Peyer's patch (tissue), 4 donors: ENCODE data around the gene PPP5C.

ENCODE experiments used
- CTCF ChIP-seq, 6 experiments: fragments of 450-650 bp in 4 of 6; fragments of 200-600 bp in 2 of 6; sonication (generic) in 1 of 6; IDR thresholded peaks; one replicate each; pipeline ENCODE4 v1.5.1; 2017 to 2019; ENCODE audit warnings: antibody characterized with exemption in 6 of 6, mild to moderate bottlenecking in 3 of 6, moderate library complexity in 1 of 6
- POLR2A ChIP-seq, 2 donors: fragments of 450-650 bp; IDR thresholded peaks; one replicate each; pipeline ENCODE4 v1.5.1; 2017; ENCODE audit warnings: antibody characterized with exemption in 2 of 2, mild to moderate bottlenecking in 2 of 2, moderate library complexity in 2 of 2

GRCh38 chr19:46361915-46362314, 15.0 kb downstream of the PPP5C start:
- no peak for TF ChIP-seq CTCF (IDR thresholded peaks at IDR 0.05)
- TF ChIP-seq POLR2A (IDR thresholded peaks at IDR 0.05): no peak
